ENCODE data around the gene EEF1AKMT3. TPM values are rescaled to one million over a fixed set of nuclear protein-coding genes. Genes with fewer than 3 reads are reported as not detected.

EEF1AKMT3 gene
- total RNA-seq, 2 experiments from 2014 or later = 4.0 to 4.3 TPM

DNA sequence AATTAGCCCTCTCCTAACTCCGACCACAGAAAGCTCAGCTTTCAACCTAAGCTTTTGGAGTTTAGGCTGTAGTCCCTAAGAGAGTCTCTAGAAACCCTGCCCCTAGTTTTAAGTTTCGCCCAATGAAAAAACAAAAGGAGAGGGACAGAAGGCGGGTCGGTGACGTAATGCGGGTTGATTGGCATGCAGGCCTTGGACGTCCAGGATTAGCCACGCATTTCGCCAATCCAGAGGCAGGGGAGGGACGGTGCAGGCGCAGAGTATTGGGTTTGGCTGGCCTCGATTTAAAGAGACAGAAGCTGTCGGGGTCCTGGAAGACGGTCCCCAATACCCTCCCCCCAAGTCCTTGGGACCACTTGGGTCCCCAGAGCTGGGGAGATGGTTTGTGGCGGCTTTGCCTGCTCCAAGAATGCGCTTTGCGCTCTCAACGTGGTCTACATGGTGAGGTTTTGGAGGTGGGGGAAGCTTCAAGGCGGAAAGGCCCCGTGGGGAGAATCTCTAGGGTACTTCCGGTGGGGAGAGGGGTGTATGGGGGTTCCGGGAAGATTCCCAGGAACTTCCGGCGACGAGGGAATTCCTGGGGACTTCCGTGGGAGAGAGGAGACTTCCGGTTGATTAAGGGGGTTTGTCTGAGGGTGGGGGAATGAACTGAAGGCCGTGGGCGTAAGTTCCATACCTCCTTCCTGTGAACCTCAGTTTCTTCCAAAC is 27.5 kb upstream of the EEF1AKMT3 start, which contains the start of gene TSPAN31:
Gene TSPAN31, plus strand, starts transcription at position 263 of the 708 bp plus-strand sequence. Its CDS starts 116 bp downstream, at position 379.
- Mint-ChIP-seq H3K27me3 (no peaks in the 10 kb centered on the region), H3K27ac (peak within 1 kb of the TSS; percentile 94), H3K4me3 (peak within 1 kb of the TSS; percentile 92), H3K9me3 (no peaks in the 10 kb centered on the region), H3K36me3 (ENCODE audit: low read depth) (peaks cover 40% of the 10 kb centered on the region), H3K4me1 (ENCODE audit: low read depth) (peaks cover 44% of the 10 kb centered on the region)
- ChIA-PET CTCF (interaction anchor here (0.7 to 2.6 kb wide), 5 partner anchors 12 to 162 kb away, joined by 3 to 13 read pairs (median 4); no protein-coding TSS in a partner anchor), POLR2A (interaction anchor here (0.6 to 3.1 kb wide), 9 partner anchors 10 to 98 kb away, joined by 3 to 9 read pairs (median 4); partner anchors contain the start of genes CYP27B1 and TSFM)
- DNase-seq (peak; percentile 99), ATAC-seq (peak; percentile 81)
- TF ChIP-seq, protein P1, sequence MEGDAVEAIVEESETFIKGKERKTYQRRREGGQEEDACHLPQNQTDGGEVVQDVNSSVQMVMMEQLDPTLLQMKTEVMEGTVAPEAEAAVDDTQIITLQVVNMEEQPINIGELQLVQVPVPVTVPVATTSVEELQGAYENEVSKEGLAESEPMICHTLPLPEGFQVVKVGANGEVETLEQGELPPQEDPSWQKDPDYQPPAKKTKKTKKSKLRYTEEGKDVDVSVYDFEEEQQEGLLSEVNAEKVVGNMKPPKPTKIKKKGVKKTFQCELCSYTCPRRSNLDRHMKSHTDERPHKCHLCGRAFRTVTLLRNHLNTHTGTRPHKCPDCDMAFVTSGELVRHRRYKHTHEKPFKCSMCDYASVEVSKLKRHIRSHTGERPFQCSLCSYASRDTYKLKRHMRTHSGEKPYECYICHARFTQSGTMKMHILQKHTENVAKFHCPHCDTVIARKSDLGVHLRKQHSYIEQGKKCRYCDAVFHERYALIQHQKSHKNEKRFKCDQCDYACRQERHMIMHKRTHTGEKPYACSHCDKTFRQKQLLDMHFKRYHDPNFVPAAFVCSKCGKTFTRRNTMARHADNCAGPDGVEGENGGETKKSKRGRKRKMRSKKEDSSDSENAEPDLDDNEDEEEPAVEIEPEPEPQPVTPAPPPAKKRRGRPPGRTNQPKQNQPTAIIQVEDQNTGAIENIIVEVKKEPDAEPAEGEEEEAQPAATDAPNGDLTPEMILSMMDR (IDR thresholded peaks at IDR 0.05) = no peak
- intact Hi-C loops (cut with micrococcal nuclease) = no loop called here

DNA sequence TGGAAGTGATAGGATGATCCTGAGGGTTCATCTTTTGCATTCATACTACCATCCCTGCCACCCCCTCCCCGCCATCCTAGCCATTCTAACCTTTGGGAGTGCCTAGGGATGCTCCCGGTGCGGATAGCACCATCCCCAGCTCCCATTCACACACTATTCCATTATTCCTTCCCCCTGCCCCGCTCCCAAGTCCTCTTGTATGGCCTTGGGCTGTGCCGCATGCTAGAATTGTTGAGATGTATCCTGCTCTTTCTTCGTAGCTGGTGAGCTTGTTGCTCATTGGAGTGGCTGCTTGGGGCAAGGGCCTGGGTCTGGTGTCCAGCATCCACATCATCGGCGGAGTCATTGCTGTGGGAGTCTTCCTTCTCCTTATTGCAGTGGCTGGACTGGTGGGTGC is 26.9 kb upstream of the EEF1AKMT3 start:
- Mint-ChIP-seq H3K4me3 (peak overlapping the region; percentile 92), H3K4me1 (ENCODE audit: low read depth) (peaks cover 46% of the 10 kb centered on the region), H3K36me3 (ENCODE audit: low read depth) (peaks cover 45% of the 10 kb centered on the region), H3K27me3 (no peaks in the 10 kb centered on the region), H3K27ac (peak overlapping the region; percentile 94), H3K9me3 (no peaks in the 10 kb centered on the region)
- DNase-seq (no peak), ATAC-seq (no peak)
- CTCF ChIA-PET = interaction anchor here (0.7 to 2.6 kb wide), 5 partner anchors 11 to 162 kb away, joined by 3 to 13 read pairs (median 4); no protein-coding TSS in a partner anchor
- POLR2A ChIA-PET = interaction anchor here (1.1 to 3.1 kb wide), 5 partner anchors 11 to 97 kb away, joined by 3 to 9 read pairs (median 6); no protein-coding TSS in a partner anchor
- intact Hi-C loops (cut with micrococcal nuclease) = no loop called here
- TF ChIP-seq, protein P1 (IDR thresholded peaks at IDR 0.05) = no peak

DNA sequence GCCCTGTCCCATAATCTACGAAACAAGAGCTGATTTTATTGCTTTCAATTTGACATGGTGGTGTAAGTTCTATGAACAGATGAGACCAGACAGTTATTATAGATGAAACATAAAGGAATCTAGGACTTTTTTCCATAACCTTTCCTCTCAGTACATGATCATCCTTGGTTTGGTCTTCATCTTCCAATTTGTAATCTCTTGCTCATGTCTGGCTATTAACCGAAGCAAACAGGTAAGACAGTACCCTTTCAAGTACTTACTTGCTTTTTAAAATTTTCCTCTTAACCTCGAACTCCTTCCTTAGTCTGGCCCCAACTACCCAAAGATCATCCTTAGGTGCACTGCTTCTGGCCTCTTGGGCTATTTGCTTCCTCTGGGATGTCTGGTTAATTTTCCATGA is 26.4 kb upstream of the EEF1AKMT3 start:
- TF ChIP-seq, protein P1 (IDR thresholded peaks at IDR 0.05) = no peak
- ChIA-PET POLR2A (interaction anchor here (1.2 to 3.1 kb wide), 3 partner anchors 10 to 39 kb away, joined by 3 to 9 read pairs (median 7); no protein-coding TSS in a partner anchor), CTCF (interaction anchor here (2.6 kb wide), 1 partner anchor 10 kb away, joined by 13 read pairs; no protein-coding TSS in a partner anchor)
- peaks cover 47% of the 10 kb centered on the region for H3K4me1 Mint-ChIP-seq (ENCODE audit: low read depth)
- no peaks in the 10 kb centered on the region for H3K9me3 Mint-ChIP-seq
- DNase-seq (no peak), ATAC-seq (no peak)
- no peaks in the 10 kb centered on the region for H3K27me3 Mint-ChIP-seq
- H3K4me3 Mint-ChIP-seq = peak overlapping the region; percentile 92
- H3K36me3 Mint-ChIP-seq (ENCODE audit: low read depth) = peaks cover 49% of the 10 kb centered on the region
- peak overlapping the region; percentile 94 for H3K27ac Mint-ChIP-seq
- intact Hi-C loops (cut with micrococcal nuclease) = no loop called here

DNA sequence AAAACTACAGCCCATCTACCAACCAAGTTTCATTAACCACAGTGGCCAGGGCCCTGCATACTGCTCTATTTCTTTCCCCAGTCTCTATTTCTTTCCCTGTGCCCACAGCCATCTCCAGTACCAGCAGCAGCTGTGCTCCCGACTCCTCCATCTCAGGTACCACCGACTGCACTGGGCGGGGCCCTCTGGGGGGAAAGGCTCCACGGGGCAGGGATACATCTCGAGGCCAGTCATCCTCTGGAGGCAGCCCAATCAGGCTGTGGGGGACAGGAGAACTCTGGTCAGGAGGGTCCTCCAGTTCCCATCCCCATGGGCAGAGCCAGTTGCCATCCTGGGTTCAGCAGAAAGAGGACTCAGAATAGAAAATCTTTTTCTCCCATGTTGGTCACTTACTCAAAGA is 23.4 kb upstream of the EEF1AKMT3 start:
- no peaks in the 10 kb centered on the region for H3K27me3 Mint-ChIP-seq
- intact Hi-C loops (cut with micrococcal nuclease) = no loop called here
- ChIA-PET CTCF (interaction anchor here (0.8 kb wide), 1 partner anchor 10 kb away, joined by 4 read pairs; no protein-coding TSS in a partner anchor), POLR2A (interaction anchor here (0.7 kb wide), 1 partner anchor 8 kb away, joined by 3 read pairs; no protein-coding TSS in a partner anchor)
- no peak for ATAC-seq
- H3K4me1 Mint-ChIP-seq (ENCODE audit: low read depth) = peaks cover 54% of the 10 kb centered on the region
- no peak overlapping the region for H3K4me3 Mint-ChIP-seq
- no peak for DNase-seq
- TF ChIP-seq, protein P1 (IDR thresholded peaks at IDR 0.05) = no peak
- peak overlapping the region; percentile 66 for H3K27ac Mint-ChIP-seq
- no peaks in the 10 kb centered on the region for H3K9me3 Mint-ChIP-seq
- H3K36me3 Mint-ChIP-seq (ENCODE audit: low read depth) = peaks cover 58% of the 10 kb centered on the region

Data from activated CD8-positive, alpha-beta T cell treated with anti-CD3 and anti-CD28 coated beads for 36 hours (primary cell).